GM12875 (cell line): ENCODE measurements around the gene TBC1D22A.
"Not testable (repeated sequence)": the region's sequence is repeated elsewhere in the genome, so short reads cannot be mapped to it uniquely, and the experiment has no call there.

ENCODE experiments used
- H3K4me3 ChIP-seq: one replicate; pipeline ENCODE4 v1.5.1; 2011; ENCODE audit warnings: low read depth, low read length, control low read depth
- CTCF ChIP-seq: IDR thresholded peaks from 2 replicates; pipeline ENCODE4 v1.5.1; 2011; ENCODE audit warnings: low read depth, mild to moderate bottlenecking, control low read depth, inconsistent platforms, low read length, moderate library complexity, borderline replicate concordance; ENCODE audit not compliant: insufficient read depth

TBC1D22A gene

GRCh38 chr22:46732041-46732379 is 30.4 kb upstream of the TBC1D22A start:
- no peak for TF ChIP-seq CTCF
- H3K4me3 ChIP-seq: no peak overlapping the region

- TF ChIP-seq CTCF: no peak
- H3K4me3 ChIP-seq: no peak overlapping the region
Observed at GRCh38 chr22:46732513-46732912, 29.9 kb upstream of the TBC1D22A start.

GRCh38 chr22:46734213-46734722 is 28.2 kb upstream of the TBC1D22A start:
- H3K4me3 ChIP-seq: not testable (repeated sequence)

- TF ChIP-seq CTCF: no peak
- peak overlapping the region; percentile 36 for H3K4me3 ChIP-seq
Observed at GRCh38 chr22:46734830-46735453, 27.5 kb upstream of the TBC1D22A start.

GRCh38 chr22:46735747-46736608 is 26.5 kb upstream of the TBC1D22A start:
- H3K4me3 ChIP-seq: peak overlapping the region; percentile 46
- TF ChIP-seq CTCF: no peak

- peak overlapping the region; percentile 46 for H3K4me3 ChIP-seq
- TF ChIP-seq CTCF: no peak
Observed at GRCh38 chr22:46736705-46737104, 25.7 kb upstream of the TBC1D22A start.

GRCh38 chr22:46737105-46737975 is 25.1 kb upstream of the TBC1D22A start:
- no peak for TF ChIP-seq CTCF
- peak overlapping the region; percentile 62 for H3K4me3 ChIP-seq
